DND-41 (cell line): ENCODE measurements around the gene PLD3.

Experiments used
- CTCF ChIP-seq: IDR thresholded peaks from 2 replicates; pipeline ENCODE4 v1.5.1; 2012; ENCODE audit warnings: borderline replicate concordance, low read length, moderate library complexity, mild to moderate bottlenecking; ENCODE audit not compliant: poor library complexity, severe bottlenecking; ENCODE audit errors: extremely low read depth
- EZH2 ChIP-seq: IDR thresholded peaks from 3 replicates; pipeline ENCODE4 v1.6.1; 2012; ENCODE audit warnings: borderline replicate concordance, low read depth, mild to moderate bottlenecking, moderate library complexity, low read length, inconsistent platforms; ENCODE audit not compliant: severe bottlenecking

- TF ChIP-seq CTCF (no peak), EZH2 (no peak)
Observed at GRCh38 chr19:40365010-40365409, 16.5 kb downstream of the PLD3 start.
